Epidermal melanocyte (primary cell): ENCODE results near the gene UBE2E2.
"Not testable (repeated sequence)": the region's sequence is repeated elsewhere in the genome, so short reads cannot be mapped to it uniquely, and the experiment has no call there.

Source experiments
- DNase-seq: peaks from one replicate; pipeline ENCODE4 v3.0.0; 2011; ENCODE audit warnings: low spot score; ENCODE audit not compliant: insufficient read length

Gene UBE2E2

DNA sequence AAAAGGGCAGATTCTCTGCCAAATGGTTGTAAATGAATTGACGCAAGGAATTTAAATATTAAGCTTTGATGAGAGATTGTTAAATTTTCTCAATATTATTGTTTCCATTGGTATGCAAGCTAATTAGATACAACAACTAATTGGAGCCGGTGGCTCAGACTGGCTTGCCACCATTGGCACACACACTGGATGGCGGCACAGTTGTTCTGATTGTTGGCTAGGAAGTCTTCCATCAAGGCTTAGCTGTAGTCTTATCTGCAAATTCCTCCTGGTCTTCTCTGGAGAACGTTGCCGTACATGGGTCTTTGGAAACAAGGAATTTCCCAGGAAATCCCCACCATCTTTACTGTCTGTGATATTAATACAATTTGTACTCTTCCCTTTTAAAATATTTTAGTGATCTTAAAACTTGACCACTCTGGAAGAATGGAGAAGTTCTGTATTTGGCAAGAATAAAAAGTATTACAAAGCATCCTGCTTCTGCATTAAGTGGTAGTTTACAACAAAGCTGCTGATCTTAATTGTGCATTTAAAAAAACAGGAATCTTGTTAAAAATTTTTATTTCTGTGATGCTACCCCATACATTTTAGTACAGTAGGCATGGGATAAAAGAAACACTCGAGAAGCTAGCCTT is 126.5 kb downstream of the UBE2E2 start:
- no peak for DNase-seq

DNA sequence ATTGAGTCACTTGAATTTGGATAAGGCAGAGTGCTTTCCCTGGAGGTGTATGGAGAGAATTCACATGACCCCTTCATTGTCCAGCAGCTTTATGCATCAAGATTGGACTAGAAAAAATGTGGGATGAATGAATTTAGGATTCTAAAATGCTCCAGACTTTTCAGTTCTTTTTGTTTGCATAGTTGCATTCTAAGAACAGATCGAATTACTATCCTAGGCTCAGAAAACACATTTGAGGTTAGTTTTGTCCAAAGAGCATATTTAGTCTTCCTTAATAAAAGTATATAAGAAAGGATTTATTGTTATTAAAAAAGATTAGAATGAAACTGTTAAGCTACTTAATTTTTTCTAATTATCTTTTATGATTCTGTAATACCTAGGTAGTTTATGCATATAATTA is 127.4 kb downstream of the UBE2E2 start:
- no peak for DNase-seq

DNA sequence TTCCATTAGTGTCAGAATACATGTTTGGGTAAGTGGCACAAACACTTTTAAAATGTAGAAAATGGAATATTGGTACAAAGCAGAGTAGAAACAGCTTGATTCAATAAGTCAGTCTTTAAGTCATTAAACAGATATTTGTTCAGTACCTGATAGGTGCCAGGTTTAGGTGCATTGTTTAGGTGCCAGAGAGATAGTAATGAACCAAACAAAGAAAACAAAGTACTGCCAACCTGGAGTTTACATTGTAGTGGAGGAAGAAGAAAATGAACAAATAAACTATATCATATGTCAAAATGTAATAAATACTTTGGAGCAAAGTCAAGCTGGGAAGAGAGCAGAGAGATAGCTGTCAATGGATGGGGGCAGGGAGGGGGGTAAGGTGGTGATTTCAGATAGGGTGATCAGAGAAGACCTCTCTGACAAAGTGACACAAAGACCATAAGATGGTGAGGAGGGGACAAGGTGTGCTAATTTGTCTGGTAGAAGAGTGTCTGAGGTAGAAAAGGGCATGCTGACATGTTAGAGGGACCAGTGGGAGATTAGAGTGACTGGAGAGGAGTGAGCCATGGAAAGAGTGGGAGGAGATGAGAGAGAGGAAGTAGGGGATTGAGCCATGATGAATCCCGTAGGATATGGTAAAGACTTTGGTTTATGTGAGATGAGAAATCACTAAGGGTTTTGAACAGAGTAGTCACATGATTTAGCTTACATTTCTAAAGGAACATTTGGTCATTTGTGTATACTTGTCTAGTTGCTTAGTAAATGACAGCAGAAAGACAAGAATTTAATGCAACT is 128.2 kb downstream of the UBE2E2 start:
- DNase-seq, result no peak

DNA sequence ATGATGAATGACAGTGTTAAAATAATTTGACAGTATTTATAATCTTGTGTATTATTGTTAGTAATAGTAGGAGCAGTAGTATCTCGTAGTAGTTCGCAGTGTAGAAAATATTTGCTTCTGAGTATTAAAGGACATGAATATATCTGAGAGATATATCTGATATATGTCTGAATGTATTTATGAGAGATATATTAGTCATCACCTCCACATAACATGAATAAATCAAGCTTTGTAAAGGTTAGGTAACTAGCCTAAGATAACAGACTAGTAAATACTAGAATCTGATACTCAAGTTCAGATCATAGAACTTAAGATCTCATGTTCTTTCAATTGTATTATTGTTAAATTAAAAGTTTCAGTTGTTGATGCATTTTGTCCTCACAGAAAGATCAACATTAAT is 130.5 kb downstream of the UBE2E2 start:
- no peak for DNase-seq

DNA sequence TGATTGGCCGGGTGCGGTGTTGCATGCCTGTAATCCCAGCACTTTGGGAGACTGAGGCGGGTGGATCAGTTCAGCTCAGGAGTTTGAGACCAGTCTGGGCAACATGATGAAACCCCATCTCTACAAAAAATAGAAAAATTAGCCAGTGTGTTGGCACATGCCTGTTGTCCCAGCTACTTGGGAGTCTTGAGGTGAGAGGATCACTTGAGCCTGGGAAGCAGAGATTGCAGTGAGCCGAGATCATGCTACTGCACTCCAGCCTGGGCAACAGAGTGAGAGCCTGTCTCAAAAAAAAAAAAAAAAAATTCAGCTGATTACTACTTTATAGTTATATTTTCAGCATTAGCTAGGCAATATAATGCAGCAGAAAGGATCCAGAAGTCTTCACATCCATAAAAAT is 133.7 kb downstream of the UBE2E2 start:
- DNase-seq, result not testable (repeated sequence)

DNA sequence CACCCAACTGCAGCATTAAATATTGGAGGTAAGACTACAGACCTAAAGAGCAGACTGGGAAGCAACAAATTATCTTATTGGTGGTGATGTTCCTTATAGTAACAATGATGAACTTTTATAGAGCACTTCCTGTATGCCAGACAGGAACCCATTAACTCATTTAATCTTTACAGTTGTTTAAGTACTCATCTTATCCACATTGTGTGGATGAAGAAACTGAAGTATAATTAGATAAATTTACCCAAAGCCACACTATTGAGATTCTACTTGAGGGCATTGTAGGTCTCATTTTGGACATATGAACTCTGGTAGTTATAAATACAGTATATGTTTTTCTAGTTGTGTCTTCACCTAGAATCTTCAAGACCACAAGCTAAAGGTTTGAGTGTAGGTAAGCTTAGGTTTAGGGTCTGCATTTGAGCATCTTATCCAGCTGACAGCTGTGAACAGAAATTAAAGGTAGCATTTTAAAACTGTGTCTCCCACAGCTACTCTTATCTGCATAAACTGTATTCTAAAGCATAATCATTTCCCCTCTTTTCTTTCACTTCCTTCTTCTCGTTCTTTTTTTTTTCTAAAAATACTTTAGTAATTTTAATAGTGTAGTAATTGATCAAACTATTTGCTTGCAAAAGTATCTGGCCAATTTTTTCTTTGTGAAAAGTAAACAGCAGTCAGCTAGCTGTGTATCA is 138.2 kb downstream of the UBE2E2 start:
- DNase-seq, result no peak

DNA sequence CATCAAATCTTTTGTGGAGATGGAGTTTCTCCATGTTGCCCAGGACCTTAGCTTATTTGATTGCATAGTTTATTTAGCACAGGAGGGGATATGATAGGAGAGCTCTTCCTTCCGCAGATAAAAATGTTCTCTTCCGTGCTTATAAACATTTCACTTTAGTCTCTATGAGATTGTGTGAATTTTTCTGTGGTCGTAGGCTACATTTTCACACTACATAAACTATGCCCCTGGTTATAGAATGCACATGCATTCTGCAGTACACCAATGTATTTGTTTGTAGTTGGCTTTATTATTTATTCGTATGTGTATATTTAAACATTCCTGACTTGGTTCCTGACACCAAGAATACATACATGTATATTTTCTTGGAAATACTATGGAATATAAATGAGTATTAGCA is 139.2 kb downstream of the UBE2E2 start:
- no peak for DNase-seq

DNA sequence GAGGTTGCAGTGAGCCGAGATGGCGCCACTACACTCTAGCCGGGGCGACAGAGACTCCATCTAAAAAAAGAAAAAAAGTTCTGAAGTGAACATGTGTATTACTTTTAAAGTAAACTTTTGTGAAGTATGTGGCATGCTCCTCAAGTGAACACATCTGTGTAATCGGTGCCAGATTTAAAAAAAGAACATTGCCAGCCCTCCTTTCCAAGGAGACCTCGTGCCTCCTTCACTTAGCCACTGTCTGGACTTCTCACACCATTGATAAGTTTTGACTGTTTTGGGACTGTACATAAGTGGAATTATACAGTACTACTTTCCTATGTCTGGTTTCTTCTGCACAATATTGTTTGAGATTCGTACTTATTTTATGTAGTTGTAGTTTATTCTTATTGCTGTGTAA is 140.4 kb downstream of the UBE2E2 start:
- no peak for DNase-seq

DNA sequence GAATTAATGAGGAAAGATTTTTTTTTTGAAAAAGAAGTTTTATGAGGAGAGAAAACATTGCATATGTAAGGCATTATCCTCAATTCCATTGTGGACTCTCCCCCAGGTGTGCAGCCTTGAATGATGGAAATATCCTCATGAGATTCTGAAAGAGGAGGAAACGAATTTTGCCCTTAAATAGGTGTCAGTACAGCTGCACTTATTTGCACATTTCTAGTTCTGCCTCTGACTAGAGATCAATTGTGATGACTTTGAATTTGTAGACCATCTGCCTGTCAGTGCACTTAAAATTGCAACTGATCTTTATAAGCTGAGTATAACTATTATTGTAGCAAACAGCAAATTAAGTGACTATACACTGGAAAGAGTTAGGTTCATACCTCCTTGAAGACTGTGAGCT is 141.8 kb downstream of the UBE2E2 start:
- DNase-seq, result no peak

DNA sequence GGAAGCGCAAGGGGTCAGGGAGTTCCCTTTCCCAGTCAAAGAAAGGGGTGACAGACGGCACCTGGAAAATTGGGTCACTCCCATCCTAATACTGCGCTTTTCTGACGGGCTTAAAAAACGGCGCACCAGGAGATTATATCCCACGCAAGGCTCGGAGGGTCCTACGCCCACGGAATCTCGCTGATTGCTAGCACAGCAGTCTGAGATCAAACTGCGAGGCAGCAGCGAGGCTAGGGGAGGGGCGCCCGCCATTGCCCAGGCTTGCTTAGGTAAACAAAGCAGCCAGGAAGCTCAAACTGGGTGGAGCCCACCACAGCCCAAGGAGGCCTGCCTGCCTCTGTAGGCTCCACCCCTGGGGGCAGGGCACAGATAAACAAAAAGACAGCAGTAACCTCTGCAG is 146.3 kb downstream of the UBE2E2 start:
- not testable (repeated sequence) for DNase-seq

DNA sequence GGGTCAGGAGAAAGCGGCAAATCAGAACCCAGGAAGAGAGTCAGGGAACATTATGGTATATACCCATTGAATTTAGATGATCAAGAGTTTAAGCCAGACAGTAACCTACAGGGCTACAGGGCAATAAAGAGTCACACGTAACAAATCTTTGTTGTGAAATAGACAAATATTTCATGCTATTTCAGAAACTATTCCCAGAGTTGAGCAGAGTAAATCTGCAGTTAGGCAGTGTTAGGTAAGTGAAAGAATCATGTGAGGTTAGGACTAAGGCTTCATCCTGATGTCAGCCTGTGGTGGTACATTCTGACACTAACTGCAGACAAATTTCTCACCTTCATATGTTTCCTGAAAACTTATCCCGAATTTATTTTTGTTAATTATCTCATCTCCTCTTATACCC is 153.0 kb downstream of the UBE2E2 start:
- DNase-seq, result no peak

DNA sequence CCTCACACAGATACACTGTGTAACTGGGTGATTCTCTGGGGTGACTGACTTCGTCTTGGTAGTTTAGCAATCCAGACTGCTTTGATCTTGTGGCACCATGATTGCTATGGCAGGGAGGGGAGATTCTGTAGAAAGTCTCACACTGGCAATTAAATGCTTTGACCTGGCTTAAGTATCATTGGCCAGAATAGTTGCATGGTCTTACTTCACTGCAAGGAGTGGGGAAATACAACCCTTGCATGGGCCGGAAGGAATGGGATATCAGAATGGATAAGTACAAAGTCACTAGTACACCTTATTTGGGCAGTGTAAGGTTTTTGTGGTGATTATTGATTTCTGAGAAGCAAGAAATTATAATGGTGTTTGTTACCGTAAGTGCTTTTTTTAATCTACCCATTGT is 153.8 kb downstream of the UBE2E2 start:
- DNase-seq, result no peak

DNA sequence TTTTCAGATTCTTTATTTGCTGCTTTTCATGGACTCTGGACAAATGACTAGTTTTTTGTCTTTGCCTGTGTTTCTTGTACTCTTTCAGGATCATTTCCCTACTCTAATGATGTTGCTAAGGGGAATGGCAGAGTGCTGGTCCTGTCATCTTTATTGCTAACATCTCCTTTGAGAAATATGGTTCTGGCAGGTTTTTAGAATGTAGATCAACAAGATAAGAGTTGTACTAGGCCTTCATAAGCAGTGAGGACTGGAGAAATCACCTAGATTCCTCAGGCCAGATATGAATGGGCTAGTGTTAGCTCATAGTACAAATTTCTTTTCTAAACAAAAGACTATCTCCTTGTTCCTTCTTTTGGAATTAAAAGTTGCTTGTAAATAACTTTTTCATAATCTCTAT is 156.0 kb downstream of the UBE2E2 start:
- DNase-seq, result no peak

DNA sequence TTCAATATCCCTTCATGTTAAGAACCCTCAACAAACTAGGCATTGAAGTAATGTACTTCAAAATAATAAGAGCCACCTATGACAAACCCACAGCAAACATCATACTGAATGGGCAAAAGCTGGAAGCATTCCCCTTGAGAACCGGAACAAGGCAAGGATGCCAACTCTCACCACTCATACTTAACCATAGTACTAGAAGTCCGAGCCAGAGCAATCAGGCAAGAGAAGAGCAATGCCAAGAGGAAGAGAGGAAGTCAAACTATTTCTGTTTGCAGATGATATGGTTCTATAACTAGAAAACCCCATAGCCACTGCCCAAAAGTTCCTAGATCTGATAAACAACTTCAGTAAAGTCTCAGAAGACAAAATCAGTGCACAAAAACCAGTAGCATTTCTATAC is 161.9 kb downstream of the UBE2E2 start:
- DNase-seq, result no peak

DNA sequence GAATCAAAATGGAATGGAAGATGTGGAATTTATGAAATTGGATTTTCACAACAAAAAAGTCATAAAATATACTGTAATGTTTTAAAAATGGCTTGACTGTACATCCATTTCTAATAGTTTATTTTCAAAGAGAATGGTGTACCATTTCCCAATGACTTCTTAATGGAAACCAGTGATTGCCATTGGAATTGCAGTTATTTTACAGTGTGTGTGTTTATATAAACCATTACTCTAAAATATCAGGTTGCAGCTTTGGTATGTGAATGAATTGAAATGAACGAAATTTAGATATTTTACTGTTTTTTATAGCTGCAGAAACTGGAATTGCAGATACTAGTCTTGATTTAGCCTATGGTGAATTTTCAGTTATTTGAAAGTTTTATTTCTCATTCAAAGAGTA is 165.6 kb downstream of the UBE2E2 start:
- no peak for DNase-seq

DNA sequence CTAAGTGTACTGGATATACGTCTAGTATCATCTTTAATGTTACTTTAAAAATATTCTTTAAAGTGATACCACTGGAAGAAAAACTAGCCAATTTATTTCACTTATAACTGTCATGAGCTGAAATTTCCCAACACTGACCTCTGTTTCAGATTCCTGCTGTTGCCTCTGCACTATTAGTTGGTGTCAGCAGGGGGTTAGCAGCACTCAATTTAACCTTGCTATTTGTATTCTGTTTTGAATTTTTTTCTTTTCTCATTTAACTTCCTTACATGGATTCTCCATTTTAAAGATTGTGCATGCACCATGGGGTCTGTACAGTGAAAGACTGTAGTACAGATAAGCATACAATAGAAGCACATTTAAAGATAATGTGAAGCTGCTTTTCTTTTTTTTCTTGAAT is 169.2 kb downstream of the UBE2E2 start:
- no peak for DNase-seq

DNA sequence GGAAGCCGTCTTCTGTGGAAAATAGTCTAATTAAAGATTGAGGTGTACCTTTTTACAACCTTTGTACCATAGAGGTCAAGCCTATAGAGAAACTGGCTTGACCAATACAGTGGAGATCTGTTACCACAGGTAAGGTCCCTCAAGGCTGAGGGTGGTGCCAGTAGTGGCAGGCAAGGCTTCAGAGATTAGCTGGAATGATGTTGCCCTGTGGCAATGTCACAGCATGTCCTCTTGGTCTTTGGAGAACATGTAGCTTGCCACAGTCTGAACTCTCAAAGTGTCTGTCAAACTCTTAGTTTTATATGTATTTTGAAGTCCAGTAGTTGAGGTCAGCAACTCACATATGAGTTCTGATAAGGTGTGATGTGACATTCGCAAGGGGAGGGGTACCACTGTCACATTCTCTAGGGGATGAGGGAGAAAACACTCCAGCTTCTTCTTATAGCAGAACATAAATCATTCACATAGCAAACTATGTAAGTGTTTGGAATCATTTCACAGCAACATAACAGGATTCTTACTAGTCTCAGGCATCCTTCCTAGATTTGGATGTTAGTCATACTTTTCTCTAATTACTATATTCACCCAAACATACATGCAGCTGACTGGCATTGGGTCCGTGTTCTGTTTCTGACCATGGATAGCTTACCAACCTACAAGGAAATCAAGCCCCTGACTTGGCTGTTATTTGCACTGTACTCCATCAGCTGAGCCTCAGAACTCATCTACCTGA is 173.6 kb downstream of the UBE2E2 start:
- DNase-seq, result no peak

DNA sequence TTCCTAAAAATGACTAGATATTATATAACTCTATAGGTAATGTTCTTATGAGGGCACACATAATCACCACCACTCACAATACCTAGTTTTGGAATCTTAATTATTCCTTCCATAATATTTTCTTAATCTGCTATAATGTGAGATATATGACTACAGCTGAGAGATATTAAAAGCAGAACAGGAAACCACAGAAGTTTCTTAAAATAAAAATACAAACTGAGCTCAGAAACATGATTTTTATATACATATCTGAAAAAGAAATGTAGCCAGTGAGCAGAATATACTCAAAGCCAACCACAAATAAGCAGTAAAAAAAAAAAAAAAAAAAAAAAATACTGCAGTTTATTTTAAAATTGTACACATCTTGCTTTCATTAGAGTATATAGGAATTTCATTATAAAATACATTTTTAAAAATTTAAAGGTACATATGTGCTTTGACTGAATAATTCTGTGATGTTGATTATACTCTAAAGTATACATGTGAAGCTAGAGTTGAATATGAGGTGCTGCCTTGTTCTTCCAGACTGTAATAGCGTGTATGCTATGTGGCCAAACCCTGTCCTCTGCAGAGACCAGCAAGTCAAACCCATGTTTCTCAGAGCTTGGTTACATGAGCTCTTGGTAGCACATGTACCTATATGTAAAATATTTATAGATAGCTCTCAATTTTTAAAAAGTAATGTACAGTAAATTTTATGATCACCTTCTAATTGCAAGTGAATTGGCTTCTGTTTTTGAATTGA is 175.0 kb downstream of the UBE2E2 start:
- DNase-seq, result no peak

DNA sequence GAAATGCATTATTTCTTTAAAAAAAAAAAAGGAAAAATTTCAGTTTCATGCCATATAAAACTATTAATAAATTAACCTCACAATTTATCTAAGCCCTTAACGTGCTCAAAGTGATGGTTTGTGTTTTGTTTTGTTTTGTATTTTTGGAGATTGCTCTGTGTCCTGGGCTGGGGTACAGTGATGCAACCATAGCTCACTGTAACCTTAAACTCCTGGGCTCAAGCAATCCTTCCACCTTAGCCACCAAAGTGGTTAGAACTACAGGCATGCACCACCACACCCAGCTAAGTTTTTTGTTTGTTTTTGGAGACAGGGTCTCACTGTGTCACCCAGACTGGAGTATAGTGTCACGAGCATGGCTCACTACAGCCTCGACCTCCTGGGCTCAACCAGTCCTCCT is 180.7 kb downstream of the UBE2E2 start:
- no peak for DNase-seq

DNA sequence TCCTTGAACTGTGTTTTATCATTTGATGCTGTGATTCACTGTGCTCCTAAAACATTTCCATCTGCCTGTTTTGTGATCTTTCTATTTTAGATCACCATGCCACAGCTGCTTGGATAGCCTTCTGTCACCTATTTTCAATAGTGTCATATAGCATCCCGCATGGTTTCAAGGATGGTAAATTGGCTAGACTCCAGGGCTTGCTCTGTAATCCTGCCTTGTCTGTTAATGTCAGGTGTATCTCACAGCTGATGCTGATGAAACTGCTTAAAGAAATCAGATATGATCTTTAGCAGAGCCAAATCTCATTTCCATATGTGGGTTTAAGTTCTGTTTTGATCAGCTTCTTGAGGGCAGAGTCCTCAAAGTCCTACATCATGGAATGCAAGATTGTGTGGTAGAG is 182.2 kb downstream of the UBE2E2 start:
- DNase-seq, result no peak

DNA sequence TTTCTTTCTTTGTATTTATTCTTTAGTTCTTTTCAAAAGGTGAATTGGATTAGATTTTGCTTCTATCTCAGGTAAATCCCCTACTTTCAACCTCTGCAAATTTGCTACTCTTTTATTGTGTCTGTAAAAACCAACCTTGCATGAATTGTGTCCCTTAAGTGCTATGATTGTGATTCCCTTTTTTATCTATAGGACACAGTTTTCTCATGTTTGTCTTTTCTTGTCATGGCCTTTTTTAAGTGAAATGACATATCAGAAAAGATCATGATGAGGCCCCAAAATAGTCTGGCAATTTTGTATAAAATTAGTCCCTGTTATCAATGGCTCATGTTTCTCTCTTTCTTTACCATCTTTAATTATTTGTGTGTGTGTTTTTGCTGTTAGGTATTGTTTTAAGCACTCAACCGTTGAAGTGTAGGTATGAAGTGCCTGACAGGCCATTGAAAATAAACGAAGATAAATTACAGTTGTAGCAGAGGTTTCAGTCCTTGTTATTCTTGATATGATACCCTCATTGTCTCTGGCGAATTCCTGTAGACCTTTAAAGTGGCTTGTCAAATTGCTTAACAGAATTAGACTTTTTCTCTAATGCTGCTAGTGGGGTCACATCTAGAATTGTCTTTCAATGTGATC is 184.3 kb downstream of the UBE2E2 start:
- DNase-seq, result no peak
